HepG2 (cell line): ENCODE data around the gene RASSF4. TPM values are rescaled to one million over a fixed set of nuclear protein-coding genes. Genes with fewer than 3 reads are reported as not detected.

Experiments
- ARNT2 ChIP-seq: sonication (generic); formaldehyde crosslinking; IDR thresholded peaks from 2 replicates; pipeline ENCODE4 v1.8.0; 2022; ENCODE audit warnings: mild to moderate bottlenecking, low read depth, missing genetic modification reagents, moderate library complexity
- ATF7-NPFF ChIP-seq: sonication (generic); formaldehyde crosslinking; IDR thresholded peaks from 2 replicates; pipeline ENCODE4 v1.8.1; 2023; ENCODE audit warnings: mild to moderate bottlenecking, low read depth, missing genetic modification reagents, moderate library complexity
- BCL6 ChIP-seq: IDR thresholded peaks from 2 replicates; pipeline ENCODE4 v1.6.1; 2016; ENCODE audit warnings: missing genetic modification reagents, missing compliant biosample characterization
- FOXA3 ChIP-seq: IDR thresholded peaks from 2 replicates; pipeline ENCODE4 v1.6.1; 2016; ENCODE audit warnings: missing genetic modification reagents, missing compliant biosample characterization
- ISL2 ChIP-seq: sonication (generic); formaldehyde crosslinking; IDR thresholded peaks from 2 replicates; pipeline ENCODE4 v1.5.0; 2020; ENCODE audit warnings: missing genetic modification reagents
- NFIB ChIP-seq: sonication (generic); formaldehyde crosslinking; IDR thresholded peaks from 2 replicates; pipeline ENCODE4 v1.9.0; 2021; ENCODE audit warnings: missing genetic modification reagents, mild to moderate bottlenecking, borderline replicate concordance
- SOX13 ChIP-seq, 3 experiments: fragments of 450-650 bp in 1 of 3; sonication (generic) in 1 of 3; formaldehyde crosslinking in 1 of 3; IDR thresholded peaks in 2 of 3; conservative IDR thresholded peaks in 1 of 3; 2 replicates each; pipeline versions ENCODE4 v1.5.0 to v1.6.1; 2016 to 2020; ENCODE audit warnings: antibody characterized with exemption in 1 of 3, mild to moderate bottlenecking in 1 of 3, missing compliant biosample characterization in 1 of 3, missing genetic modification reagents in 1 of 3, moderate library complexity in 1 of 3
- STAG1 ChIP-seq: sonication (generic); formaldehyde crosslinking; IDR thresholded peaks from 2 replicates; pipeline ENCODE4 v1.4.0; 2020; ENCODE audit warnings: missing genetic modification reagents
- YY1 ChIP-seq: IDR thresholded peaks from 2 replicates; pipeline ENCODE4 v1.6.1; 2011; ENCODE audit warnings: low read length, low read depth, moderate library complexity, mild to moderate bottlenecking; ENCODE audit not compliant: insufficient read depth, insufficient replicate concordance
- ZNF550 ChIP-seq: sonication (generic); formaldehyde crosslinking; IDR thresholded peaks from 2 replicates; pipeline ENCODE4 v1.4.0; 2020; ENCODE audit warnings: mild to moderate bottlenecking, missing genetic modification reagents, borderline replicate concordance
- ZNF614 ChIP-seq: IDR thresholded peaks from 2 replicates; pipeline ENCODE4 v1.6.1; 2018; ENCODE audit warnings: missing biosample characterization, missing genetic modification reagents, inconsistent platforms, borderline replicate concordance
- ZNF652 ChIP-seq: IDR thresholded peaks from 2 replicates; pipeline ENCODE4 v1.6.1; 2016; ENCODE audit warnings: low read depth, borderline replicate concordance
- polyA plus RNA-seq, 8 experiments: library from polyadenylated mRNA; depleted of rRNA in 3 of 8; stranded (reverse) in 7 of 8; unstranded in 1 of 8; fragments of >200 nt; fragmentation: Illumina TruSeq in 4 of 8; extraction: Trizol in 4 of 8; gene quantifications; 2 replicates each; pipeline versions ENCODE4 v1.2.1 to v1.2.3, GENCODE V29; 2011 to 2016; ENCODE audit warnings: low read depth in 4 of 8, missing spikeins in 1 of 8, mixed read lengths in 1 of 8; ENCODE audit not compliant: insufficient read depth in 1 of 8
- total RNA-seq, 5 experiments: library from RNA; depleted of rRNA; stranded (reverse); fragments of >200 nt; fragmentation: Illumina TruSeq; extraction: Trizol; gene quantifications; 2 replicates each; pipeline ENCODE4 v1.2.3, GENCODE V29; 2016; ENCODE audit warnings: low read depth in 1 of 5
- TF ChIP-seq, protein P1 (sequence below): sonication (generic); formaldehyde crosslinking; IDR thresholded peaks from 2 replicates; pipeline ENCODE4 v1.4.0; 2020; ENCODE audit warnings: missing genetic modification reagents, borderline replicate concordance
- TF ChIP-seq, protein P2 (sequence below): sonication (generic); formaldehyde crosslinking; IDR thresholded peaks from 2 replicates; pipeline ENCODE4 v1.4.0; 2020; ENCODE audit warnings: mild to moderate bottlenecking, missing genetic modification reagents
- TF ChIP-seq, protein P3 (sequence below): sonication (generic); formaldehyde crosslinking; IDR thresholded peaks from 2 replicates; pipeline ENCODE4 v1.4.0; 2020; ENCODE audit warnings: missing genetic modification reagents
- TF ChIP-seq, protein P4 (sequence below): sonication (generic); formaldehyde crosslinking; IDR thresholded peaks from 2 replicates; pipeline ENCODE4 v1.5.0; 2020; ENCODE audit warnings: missing genetic modification reagents, mild to moderate bottlenecking, borderline replicate concordance
- TF ChIP-seq, protein P5 (sequence below): sonication (generic); formaldehyde crosslinking; IDR thresholded peaks from 2 replicates; pipeline ENCODE4 v1.4.0; 2020; ENCODE audit warnings: missing genetic modification reagents
- TF ChIP-seq, protein P6 (sequence below): sonication (generic); formaldehyde crosslinking; IDR thresholded peaks from 2 replicates; pipeline ENCODE4 v1.5.0; 2020; ENCODE audit warnings: mild to moderate bottlenecking, missing genetic modification reagents

RASSF4 gene
- total and polyA plus RNA-seq, 2 of the 13 experiments (the other 11 are each of a cell fraction or from before 2014, with no cell fraction given) = 34.0 to 51.7 TPM

DNA sequence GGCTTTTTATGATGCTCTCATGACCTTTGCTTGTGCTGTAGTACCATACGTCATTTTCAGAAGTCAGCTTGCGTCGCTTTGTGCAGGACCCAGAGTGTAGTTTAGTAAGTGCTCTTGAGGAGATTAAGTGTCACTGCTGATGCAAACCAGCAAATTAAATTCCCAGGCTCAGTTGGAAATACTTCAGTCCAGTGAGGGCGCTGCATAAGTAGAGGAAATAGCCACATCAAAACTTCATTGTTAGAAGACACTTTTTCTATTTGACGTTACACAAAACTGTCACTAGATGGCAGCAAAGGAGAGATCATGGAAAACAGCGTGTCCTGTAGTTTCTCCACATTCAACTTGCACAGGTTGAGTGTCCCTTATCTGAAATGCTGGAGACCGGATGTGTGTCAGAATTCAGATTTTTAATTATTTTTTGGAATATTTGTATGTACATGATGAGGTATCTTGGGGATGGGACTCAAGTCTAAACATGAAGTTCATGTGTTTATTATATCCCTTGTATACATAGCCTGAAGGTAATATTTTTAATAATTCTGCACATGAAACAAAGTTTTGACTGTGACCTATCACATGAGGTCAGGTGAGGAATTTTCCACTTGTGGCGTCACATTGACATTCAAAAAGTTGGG lies 49.0 kb downstream of the RASSF4 start (continued):
- TF ChIP-seq BCL6 (CRISPR knock-in tag) (0 out of 2 replicates have a peak, but pooled peaks have one; percentile 23), ZNF614 (CRISPR knock-in tag) (peak; percentile 44; the same call in 1 of the 2 replicates), ZNF550 (CRISPR knock-in tag) (no peak), NFIB (CRISPR knock-in tag) (no peak), ARNT2 (no peak; the same call in 1 of the 2 replicates), STAG1 (CRISPR knock-in tag) (peak; percentile 85), ZNF652 (CRISPR knock-in tag) (no peak), YY1 (no peak), SOX13 (IDR thresholded peaks at IDR 0.05) (no peak), SOX13 (CRISPR knock-in tag; conservative IDR thresholded peaks at IDR 0.05 in 1 of 2, IDR thresholded peaks at IDR 0.05 in 1 of 2) (peak in 1 of 2 experiments; percentile 31; a peak in 1 of 4 replicates), FOXA3 (CRISPR knock-in tag) (0 out of 2 replicates have a peak, but pooled peaks have one; percentile 35), ATF7-NPFF (no peak), ISL2 (0 out of 2 replicates have a peak, but pooled peaks have one; percentile 34)
- TF ChIP-seq, protein P1, sequence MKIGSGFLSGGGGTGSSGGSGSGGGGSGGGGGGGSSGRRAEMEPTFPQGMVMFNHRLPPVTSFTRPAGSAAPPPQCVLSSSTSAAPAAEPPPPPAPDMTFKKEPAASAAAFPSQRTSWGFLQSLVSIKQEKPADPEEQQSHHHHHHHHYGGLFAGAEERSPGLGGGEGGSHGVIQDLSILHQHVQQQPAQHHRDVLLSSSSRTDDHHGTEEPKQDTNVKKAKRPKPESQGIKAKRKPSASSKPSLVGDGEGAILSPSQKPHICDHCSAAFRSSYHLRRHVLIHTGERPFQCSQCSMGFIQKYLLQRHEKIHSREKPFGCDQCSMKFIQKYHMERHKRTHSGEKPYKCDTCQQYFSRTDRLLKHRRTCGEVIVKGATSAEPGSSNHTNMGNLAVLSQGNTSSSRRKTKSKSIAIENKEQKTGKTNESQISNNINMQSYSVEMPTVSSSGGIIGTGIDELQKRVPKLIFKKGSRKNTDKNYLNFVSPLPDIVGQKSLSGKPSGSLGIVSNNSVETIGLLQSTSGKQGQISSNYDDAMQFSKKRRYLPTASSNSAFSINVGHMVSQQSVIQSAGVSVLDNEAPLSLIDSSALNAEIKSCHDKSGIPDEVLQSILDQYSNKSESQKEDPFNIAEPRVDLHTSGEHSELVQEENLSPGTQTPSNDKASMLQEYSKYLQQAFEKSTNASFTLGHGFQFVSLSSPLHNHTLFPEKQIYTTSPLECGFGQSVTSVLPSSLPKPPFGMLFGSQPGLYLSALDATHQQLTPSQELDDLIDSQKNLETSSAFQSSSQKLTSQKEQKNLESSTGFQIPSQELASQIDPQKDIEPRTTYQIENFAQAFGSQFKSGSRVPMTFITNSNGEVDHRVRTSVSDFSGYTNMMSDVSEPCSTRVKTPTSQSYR (CRISPR knock-in tag) = no peak
- TF ChIP-seq, protein P2, sequence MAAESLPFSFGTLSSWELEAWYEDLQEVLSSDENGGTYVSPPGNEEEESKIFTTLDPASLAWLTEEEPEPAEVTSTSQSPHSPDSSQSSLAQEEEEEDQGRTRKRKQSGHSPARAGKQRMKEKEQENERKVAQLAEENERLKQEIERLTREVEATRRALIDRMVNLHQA = no peak
- TF ChIP-seq, protein P3, sequence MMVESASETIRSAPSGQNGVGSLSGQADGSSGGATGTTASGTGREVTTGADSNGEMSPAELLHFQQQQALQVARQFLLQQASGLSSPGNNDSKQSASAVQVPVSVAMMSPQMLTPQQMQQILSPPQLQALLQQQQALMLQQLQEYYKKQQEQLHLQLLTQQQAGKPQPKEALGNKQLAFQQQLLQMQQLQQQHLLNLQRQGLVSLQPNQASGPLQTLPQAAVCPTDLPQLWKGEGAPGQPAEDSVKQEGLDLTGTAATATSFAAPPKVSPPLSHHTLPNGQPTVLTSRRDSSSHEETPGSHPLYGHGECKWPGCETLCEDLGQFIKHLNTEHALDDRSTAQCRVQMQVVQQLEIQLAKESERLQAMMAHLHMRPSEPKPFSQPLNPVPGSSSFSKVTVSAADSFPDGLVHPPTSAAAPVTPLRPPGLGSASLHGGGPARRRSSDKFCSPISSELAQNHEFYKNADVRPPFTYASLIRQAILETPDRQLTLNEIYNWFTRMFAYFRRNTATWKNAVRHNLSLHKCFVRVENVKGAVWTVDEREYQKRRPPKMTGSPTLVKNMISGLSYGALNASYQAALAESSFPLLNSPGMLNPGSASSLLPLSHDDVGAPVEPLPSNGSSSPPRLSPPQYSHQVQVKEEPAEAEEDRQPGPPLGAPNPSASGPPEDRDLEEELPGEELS (CRISPR knock-in tag) = 0 out of 2 replicates have a peak, but pooled peaks have one; percentile 10
- TF ChIP-seq, protein P4, sequence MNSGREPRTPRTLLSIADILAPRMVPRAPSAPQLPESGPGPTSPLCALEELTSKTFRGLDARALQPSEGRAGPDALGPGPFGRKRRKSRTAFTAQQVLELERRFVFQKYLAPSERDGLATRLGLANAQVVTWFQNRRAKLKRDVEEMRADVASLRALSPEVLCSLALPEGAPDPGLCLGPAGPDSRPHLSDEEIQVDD (CRISPR knock-in tag) = no peak
- TF ChIP-seq, protein P5, sequence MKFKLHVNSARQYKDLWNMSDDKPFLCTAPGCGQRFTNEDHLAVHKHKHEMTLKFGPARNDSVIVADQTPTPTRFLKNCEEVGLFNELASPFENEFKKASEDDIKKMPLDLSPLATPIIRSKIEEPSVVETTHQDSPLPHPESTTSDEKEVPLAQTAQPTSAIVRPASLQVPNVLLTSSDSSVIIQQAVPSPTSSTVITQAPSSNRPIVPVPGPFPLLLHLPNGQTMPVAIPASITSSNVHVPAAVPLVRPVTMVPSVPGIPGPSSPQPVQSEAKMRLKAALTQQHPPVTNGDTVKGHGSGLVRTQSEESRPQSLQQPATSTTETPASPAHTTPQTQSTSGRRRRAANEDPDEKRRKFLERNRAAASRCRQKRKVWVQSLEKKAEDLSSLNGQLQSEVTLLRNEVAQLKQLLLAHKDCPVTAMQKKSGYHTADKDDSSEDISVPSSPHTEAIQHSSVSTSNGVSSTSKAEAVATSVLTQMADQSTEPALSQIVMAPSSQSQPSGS (CRISPR knock-in tag) = no peak
- TF ChIP-seq, protein P6, sequence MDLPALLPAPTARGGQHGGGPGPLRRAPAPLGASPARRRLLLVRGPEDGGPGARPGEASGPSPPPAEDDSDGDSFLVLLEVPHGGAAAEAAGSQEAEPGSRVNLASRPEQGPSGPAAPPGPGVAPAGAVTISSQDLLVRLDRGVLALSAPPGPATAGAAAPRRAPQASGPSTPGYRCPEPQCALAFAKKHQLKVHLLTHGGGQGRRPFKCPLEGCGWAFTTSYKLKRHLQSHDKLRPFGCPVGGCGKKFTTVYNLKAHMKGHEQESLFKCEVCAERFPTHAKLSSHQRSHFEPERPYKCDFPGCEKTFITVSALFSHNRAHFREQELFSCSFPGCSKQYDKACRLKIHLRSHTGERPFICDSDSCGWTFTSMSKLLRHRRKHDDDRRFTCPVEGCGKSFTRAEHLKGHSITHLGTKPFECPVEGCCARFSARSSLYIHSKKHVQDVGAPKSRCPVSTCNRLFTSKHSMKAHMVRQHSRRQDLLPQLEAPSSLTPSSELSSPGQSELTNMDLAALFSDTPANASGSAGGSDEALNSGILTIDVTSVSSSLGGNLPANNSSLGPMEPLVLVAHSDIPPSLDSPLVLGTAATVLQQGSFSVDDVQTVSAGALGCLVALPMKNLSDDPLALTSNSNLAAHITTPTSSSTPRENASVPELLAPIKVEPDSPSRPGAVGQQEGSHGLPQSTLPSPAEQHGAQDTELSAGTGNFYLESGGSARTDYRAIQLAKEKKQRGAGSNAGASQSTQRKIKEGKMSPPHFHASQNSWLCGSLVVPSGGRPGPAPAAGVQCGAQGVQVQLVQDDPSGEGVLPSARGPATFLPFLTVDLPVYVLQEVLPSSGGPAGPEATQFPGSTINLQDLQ (CRISPR knock-in tag) = no peak
